ENCODE data around the gene ABCA3.

GRCh38 chr16:2361129-2361528 lies 20.6 kb upstream of the ABCA3 start:
- TF ChIP-seq, protein P1, sequence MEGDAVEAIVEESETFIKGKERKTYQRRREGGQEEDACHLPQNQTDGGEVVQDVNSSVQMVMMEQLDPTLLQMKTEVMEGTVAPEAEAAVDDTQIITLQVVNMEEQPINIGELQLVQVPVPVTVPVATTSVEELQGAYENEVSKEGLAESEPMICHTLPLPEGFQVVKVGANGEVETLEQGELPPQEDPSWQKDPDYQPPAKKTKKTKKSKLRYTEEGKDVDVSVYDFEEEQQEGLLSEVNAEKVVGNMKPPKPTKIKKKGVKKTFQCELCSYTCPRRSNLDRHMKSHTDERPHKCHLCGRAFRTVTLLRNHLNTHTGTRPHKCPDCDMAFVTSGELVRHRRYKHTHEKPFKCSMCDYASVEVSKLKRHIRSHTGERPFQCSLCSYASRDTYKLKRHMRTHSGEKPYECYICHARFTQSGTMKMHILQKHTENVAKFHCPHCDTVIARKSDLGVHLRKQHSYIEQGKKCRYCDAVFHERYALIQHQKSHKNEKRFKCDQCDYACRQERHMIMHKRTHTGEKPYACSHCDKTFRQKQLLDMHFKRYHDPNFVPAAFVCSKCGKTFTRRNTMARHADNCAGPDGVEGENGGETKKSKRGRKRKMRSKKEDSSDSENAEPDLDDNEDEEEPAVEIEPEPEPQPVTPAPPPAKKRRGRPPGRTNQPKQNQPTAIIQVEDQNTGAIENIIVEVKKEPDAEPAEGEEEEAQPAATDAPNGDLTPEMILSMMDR (conservative IDR thresholded peaks at IDR 0.05; ENCODE audit: low read depth in 2 of 2): no peak
- TF ChIP-seq REST (IDR thresholded peaks at IDR 0.05; ENCODE audit: unreplicated experiment) (no peak), EZH2 (IDR thresholded peaks at IDR 0.05; ENCODE audit: low read depth, unreplicated experiment) (no peak), POLR2AphosphoS5 (IDR thresholded peaks at IDR 0.05; ENCODE audit: low read depth) (no peak), ZNF331 (CRISPR knock-in tag; IDR thresholded peaks at IDR 0.05; ENCODE audit: low read depth) (no peak), EZH2phosphoT487 (IDR thresholded peaks at IDR 0.05; ENCODE audit: unreplicated experiment) (no peak), JUNB (IDR thresholded peaks at IDR 0.05; ENCODE audit: unreplicated experiment) (no peak), CREB1 (CRISPR knock-in tag; IDR thresholded peaks at IDR 0.05; ENCODE audit: low read depth) (no peak), ETS1 (IDR thresholded peaks at IDR 0.05) (no peak), STAT1 (IDR thresholded peaks at IDR 0.05; ENCODE audit: unreplicated experiment) (no peak), ZNF114 (CRISPR knock-in tag; IDR thresholded peaks at IDR 0.05) (no peak), NANOG (IDR thresholded peaks at IDR 0.05; ENCODE audit: borderline replicate concordance) (no peak)
